ENCODE measurements around the gene SSTR1.

Gene SSTR1

DNA sequence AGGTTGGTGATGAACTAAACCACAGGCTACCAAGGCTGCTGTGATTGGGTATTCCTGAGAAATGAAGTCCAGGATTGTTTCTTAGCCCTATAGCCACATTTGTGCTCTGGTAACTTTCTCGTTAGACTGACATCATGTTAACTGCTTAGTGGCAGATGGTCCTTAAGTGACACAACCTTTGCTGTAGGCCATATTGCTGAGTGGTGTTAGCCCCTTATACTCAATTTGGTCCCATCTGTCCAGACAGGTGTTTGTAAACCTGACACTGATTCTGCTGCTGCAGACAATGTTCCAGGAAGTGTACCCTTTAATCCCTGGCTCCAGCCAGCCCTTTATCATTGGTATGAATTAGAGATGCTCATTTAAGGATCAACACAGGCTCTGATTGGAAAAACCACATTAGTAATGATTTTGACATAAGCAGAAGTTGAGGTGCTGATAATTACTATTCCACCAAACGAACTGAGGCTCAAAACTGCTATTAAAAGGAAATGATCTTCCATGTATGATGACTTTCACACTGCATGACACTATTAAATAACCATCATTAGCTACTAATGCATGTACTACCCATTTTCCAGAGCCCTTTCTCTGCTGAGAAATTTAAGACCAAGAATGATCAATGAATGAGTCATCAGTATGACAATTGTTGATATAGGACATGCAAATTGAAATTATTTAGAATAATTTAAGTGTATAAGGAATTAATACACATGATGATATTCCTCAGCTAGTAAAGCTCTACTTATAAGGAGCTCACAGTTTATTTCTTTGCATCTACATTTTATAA is 3.6 kb upstream of the SSTR1 start:
- no peak for DNase-seq

GRCh38 chr14:38204719-38205115 is 3.0 kb upstream of the SSTR1 start:
- no peak for DNase-seq

DNA sequence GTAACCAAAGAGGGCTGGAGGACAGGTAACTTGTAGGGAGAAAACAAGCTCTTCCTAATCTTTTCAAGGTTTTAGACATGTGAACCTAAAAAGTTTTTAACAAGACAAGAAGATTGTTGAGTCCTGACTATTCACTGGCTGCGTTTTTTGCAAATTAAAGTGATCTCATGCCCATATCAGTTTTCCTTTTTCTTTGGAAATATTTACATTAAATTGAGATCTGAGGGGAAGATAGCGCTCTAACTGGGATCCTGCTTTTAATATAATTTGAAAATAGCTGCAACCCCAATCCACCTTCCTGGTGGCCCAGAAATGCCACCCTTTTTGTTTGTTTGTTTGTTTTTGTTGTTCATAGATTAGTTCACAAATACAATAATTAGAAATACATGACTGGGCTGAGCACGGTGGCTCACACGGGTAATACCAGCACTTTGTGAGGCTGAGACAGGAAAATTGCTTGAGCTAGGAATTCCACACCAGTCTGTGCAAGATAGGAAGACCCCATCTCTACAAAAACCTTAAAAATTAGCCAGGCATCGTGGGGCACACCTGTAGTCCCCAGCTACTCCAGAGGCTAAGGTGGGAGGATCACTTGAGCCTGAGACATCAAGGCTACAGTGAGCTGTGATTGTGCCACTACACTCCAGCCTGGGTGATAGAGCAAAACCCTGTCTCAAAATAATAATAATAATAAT is 2.4 kb upstream of the SSTR1 start:
- DNase-seq: no peak

GRCh38 chr14:38205949-38206665 is 1.6 kb upstream of the SSTR1 start:
- DNase-seq: no peak

DNA sequence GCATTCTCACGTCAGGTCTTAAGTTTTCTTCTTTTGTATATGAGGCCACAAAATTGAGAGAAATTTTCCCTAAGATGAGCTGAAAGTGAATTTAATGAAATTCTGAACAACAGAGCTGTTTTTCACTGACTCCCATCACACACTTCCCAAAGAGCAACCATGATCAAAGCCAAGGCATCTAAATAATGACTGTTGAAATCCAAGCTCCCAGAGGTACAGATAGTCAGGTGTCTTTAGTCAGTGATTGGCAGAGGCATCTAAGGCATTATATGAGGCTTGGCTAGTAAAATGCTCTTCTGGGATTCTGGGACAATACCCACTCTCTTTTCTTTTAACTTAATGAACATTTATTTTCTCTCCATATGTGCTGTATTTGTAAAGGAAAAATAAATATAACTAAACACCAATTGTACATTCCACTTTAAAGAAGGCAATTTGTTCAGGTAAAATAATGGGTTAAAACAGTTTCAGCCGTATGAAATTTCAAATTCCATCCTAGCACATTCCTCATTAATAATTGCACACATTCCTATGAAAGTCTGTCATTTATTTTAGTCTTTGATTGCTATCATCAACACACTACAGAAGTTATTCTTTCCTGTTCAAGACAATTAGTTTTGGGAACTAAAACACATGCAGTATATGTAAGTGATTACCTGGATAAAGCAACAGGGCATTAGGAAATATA is 871 bp upstream of the SSTR1 start:
- no peak for DNase-seq

DNA sequence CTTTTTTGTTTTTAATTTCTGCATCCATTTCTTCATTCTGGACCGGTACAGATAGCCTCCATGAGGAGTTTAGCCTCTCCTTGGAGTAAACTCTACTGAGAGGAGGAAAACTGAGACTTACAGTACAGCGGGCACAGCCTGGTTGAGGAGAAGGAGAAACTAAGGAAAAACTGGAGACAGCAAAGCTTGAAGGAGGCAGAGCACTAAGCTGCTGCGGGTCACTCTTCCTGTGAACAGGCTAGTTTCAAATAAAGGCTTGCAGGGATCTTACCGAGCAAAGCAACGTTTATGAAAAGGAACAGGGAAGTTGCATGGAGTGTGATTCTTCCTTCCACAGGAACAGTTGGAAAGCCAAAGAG is 348 bp upstream of the SSTR1 start:
- DNase-seq: no peak

- DNase-seq: no peak
Measured at GRCh38 chr14:38208618-38209562, 1.2 kb downstream of the SSTR1 start.

DNA sequence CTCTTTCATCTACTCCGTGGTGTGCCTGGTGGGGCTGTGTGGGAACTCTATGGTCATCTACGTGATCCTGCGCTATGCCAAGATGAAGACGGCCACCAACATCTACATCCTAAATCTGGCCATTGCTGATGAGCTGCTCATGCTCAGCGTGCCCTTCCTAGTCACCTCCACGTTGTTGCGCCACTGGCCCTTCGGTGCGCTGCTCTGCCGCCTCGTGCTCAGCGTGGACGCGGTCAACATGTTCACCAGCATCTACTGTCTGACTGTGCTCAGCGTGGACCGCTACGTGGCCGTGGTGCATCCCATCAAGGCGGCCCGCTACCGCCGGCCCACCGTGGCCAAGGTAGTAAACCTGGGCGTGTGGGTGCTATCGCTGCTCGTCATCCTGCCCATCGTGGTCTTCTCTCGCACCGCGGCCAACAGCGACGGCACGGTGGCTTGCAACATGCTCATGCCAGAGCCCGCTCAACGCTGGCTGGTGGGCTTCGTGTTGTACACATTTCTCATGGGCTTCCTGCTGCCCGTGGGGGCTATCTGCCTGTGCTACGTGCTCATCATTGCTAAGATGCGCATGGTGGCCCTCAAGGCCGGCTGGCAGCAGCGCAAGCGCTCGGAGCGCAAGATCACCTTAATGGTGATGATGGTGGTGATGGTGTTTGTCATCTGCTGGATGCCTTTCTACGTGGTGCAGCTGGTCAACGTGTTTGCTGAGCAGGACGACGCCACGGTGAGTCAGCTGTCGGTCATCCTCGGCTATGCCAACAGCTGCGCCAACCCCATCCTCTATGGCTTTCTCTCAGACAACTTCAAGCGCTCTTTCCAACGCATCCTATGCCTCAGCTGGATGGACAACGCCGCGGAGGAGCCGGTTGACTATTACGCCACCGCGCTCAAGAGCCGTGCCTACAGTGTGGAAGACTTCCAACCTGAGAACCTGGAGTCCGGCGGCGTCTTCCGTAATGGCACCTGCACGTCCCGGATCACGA is 2.2 kb downstream of the SSTR1 start:
- no peak for DNase-seq

- DNase-seq: no peak
Measured at GRCh38 chr14:38210587-38211216, 3.0 kb downstream of the SSTR1 start.

DNA sequence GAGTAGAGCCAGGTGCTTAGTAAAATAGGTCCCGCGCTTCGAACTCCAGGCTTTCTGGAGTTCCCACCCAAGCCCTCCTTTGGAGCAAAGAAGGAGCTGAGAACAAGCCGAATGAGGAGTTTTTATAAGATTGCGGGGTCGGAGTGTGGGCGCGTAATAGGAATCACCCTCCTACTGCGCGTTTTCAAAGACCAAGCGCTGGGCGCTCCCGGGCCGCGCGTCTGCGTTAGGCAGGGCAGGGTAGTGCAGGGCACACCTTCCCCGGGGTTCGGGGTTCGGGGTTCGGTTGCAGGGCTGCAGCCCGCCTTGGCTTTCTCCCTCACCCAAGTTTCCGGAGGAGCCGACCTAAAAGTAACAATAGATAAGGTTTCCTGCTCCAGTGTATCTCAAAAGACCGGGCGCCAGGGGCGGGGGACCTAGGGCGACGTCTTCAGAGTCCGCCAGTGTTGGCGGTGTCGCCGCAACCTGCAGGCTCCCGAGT is 3.6 kb downstream of the SSTR1 start:
- DNase-seq: no peak

DNA sequence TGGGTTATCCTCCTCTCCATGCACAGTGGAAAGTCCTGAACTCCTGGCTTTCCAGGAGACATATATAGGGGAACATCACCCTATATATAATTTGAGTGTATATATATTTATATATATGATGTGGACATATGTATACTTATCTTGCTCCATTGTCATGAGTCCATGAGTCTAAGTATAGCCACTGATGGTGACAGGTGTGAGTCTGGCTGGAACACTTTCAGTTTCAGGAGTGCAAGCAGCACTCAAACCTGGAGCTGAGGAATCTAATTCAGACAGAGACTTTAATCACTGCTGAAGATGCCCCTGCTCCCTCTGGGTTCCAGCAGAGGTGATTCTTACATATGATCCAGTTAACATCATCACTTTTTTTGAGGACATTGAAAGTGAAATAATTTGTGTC is 4.4 kb downstream of the SSTR1 start:
- no peak for DNase-seq

DNA sequence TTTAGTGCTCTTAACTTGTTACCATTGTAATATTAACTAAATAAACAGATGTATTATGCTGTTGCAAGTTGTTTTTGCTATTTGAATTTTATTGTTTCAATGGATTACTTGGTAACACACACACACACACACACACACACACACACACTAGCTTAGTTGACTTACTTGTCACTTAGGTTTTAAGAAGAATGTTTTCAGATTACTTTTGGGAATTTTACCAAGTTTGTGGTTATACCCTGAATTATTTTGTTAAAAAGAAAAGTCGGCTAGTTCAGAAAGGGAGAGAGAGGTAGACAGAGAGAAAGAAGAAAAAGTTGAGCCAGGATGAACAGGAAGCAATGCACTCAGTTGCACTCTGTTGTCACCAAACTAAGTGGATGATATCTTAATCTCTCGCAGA is 5.3 kb downstream of the SSTR1 start:
- no peak for DNase-seq

DNA sequence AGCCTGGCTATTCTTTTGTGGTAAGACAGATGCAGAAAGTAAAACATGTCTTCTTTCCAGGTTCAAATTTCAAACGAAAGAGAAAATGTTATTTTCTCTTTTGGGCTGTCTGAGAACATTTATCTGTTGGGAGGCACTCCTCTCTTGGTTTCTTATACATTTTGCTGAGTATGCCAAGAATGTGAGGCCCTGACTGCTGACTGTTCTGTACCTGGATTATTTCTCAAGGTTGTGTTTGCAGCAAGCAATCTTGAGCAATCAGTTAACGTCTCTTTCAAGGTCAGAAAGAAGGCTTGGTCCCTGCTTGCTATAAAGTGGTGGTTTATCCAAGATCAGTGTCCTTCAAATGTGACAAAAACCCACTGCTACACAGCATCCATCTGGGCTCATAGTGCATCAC is 9.8 kb downstream of the SSTR1 start:
- DNase-seq: no peak

DNA sequence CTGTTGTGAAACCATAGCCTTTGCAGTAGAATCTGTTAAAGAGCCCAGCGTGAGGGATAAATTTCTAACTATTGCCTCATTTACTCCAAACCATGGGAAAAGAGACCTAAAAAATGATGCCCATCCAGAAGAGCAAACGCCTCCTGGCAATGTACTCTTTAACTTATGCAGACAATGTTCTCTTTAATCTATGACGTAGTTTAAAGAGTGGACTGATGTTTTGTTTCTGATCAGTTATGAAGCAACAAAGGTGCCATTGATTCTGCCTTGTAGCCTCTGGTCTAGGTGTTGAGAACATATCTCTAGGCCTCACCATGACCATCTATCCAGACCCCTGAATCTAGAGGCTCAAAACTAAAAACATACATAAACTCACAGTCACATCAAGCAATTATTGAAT is 13.4 kb downstream of the SSTR1 start:
- no peak for DNase-seq

- DNase-seq: no peak
Measured at GRCh38 chr14:38224338-38224737, 16.6 kb downstream of the SSTR1 start.

DNA sequence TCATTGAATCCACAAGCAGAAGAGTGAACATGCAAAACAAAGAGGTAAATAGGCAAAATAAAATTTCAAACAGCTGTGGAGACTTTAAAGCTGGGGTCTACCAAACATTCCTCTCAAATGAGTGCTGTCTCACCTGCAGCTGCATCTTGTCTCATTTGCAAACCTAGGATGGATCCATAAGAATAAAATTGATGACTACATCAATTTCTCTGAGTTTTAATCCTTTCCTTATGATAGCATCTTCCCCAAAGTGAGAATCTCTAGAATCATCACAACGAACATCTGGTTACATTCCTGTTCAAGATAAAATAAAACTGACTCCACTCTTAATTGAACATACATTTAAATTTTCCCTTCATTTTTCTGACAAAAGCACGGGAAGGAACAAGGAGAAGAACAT is 18.2 kb downstream of the SSTR1 start:
- DNase-seq: no peak

- no peak for DNase-seq
Measured at GRCh38 chr14:38226366-38226765, 18.7 kb downstream of the SSTR1 start.

DNA sequence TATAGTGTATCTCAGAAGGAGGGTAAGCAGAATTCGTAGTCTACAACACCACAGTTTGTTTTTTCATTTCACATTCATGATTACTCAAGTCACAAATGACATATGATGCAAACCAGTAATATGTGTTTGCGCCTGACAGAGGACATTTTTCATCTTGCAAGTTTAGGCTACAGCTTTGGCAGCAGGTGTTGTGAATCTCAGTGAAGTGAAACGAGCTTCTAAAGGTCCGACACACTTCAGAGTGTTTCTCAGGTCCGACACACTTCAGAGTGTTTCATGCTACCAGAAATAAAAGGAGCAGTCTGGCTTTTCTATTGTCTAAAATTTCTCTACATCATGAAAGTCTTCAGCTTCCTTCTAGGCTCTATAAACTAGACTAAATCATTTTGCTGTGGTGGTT is 25.5 kb downstream of the SSTR1 start:
- no peak for DNase-seq

DNA sequence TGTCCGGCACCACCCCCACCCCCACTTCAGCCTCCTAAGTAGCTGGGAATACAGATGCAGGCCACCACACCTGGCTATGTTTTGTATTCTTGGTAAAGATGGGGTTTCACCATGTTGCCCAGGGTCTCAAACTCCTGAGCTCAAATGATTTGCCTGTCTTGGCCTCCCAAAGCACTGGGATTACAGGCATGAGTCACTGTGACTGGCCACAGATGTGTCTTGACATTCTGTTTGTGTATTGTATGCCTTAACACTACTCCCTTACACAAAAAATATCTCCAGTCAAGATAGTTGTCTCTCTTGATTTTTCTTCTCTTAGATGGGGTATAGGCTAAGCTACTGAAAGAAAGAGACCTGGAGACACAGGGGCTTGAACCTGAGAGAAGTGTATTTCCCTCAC is 30.6 kb downstream of the SSTR1 start:
- no peak for DNase-seq

GRCh38 chr14:38238878-38239277 is 31.2 kb downstream of the SSTR1 start:
- DNase-seq: no peak

Data from bone marrow (tissue), 2 donors.